ENCODE measurements around the gene SLC1A5. TPM values are rescaled to one million over a fixed set of nuclear protein-coding genes. Genes with fewer than 3 reads are reported as not detected.
"Not testable (repeated sequence)": the region's sequence is repeated elsewhere in the genome, so short reads cannot be mapped to it uniquely, and the experiment has no call there.

The SLC1A5 gene
- polyA plus RNA-seq, 1 donor: 22.7 TPM

DNA sequence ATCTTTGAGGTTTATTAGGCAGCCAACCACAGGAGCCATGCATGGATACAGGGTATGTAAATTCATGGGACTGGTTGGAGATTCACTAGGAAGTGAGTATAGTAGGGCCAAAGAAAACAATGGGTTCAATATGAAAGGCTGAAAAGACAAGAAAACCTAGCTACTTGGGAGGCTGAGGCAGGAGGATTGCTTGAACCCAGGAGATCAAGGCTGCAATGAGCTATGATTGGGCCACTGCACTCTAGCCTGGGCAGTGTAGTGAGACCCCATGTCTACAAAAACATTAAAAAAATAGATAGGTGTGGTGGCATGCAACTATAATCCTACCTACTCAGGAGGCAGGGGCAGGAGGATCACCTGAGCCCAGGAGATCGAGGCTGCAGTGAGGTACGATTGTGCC lies 10.3 kb upstream of the SLC1A5 start:
- DNase-seq: no peak

GRCh38 chr19:46797881-46798280 lies 9.5 kb upstream of the SLC1A5 start:
- no peak for DNase-seq

GRCh38 chr19:46791944-46792343 lies 3.5 kb upstream of the SLC1A5 start:
- DNase-seq: no peak

- no peak for DNase-seq
These were observed 977 bp upstream of the SLC1A5 start for GRCh38 chr19:46789371-46789770.

DNA sequence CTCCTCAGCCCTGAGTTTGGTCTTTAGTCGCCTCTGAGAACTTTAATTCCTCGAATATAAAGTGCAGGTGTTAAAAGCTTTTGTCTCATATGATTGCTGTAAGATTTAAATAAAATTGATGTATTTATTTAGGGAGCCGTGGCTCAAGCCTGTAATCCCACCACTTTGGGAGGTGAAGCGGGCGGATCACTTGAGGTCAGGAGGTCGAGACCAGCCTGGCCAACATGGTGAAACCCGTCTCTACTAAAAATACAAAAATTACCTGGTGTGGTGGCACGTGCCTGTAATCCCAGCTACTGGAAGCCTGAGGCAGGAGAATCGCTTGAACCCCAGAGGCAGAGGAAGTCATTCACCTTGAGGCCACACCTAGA lies 559 bp upstream of the SLC1A5 start:
- no peak for DNase-seq

- DNase-seq: peak; percentile 51
These were observed 798 bp downstream of the SLC1A5 start for GRCh38 chr19:46787331-46788261.

DNA sequence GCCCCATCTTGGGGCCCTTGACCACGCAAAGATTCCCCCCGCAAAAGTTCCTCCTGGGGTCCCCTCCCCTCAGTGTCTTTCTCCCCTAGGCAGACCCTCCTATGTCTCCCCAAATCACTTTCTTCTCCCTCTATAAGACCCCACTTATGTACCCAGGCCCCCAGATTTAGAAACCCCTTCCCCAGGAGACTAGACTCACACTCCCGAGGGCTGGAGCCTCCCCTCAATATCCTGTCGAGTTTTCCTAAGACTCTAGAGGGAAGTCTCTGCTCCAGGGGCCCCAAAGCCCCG lies 1.4 kb downstream of the SLC1A5 start:
- DNase-seq: no peak

GRCh38 chr19:46786236-46787039 lies 2.0 kb downstream of the SLC1A5 start:
- peak; percentile 80 for DNase-seq

GRCh38 chr19:46785980-46786235 lies 2.5 kb downstream of the SLC1A5 start:
- DNase-seq: no peak

DNA sequence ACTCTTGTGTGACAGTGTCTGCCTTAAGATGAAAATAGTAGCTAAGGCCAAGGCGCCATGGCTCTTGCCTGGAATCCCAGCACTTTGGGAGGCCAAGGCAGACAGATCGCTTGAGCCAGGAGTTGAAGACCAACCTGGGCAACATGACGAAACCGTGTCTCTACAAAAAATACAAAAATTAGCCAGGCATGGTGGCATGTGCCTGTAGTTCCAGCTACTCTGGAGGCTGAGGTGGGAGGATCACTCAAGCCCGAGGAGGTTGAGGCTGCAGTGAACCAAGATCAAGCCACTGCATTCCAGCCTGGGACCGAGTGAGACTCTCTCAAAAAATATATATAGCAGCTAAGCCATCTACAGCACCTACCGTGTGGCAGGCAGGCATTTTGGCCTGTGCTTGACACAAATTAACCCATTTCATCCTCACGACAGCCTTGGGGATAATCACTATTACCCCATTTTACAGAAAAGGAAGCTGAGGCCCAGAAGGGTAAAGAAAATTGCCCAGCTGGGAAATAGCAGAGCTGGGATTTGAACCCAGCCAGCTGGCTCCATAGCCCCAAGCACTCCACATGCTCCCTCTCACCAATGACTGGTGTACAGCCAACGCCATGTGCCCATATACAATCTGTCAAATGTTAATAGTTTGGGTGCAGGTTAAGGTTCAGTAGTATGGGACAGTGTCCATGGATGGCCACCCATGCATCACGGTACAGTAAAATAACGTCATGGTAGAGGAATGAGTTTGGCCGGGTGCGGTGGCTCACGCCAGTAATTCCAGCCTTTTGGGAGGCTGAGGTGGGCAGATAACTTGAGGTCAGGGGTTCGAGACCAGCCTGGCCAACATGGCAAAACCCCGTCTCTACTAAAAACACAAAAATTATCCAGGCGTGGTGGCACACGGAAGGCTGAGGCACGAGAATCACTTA lies 3.1 kb downstream of the SLC1A5 start:
- no peak for DNase-seq

- DNase-seq: no peak
These were observed 3.9 kb downstream of the SLC1A5 start for GRCh38 chr19:46784262-46785053.

- no peak for DNase-seq
These were observed 4.7 kb downstream of the SLC1A5 start for GRCh38 chr19:46783670-46784069.

GRCh38 chr19:46782355-46783019 lies 5.9 kb downstream of the SLC1A5 start:
- no peak for DNase-seq

- DNase-seq: not testable (repeated sequence)
These were observed 10.3 kb downstream of the SLC1A5 start for GRCh38 chr19:46777956-46778645.

DNA sequence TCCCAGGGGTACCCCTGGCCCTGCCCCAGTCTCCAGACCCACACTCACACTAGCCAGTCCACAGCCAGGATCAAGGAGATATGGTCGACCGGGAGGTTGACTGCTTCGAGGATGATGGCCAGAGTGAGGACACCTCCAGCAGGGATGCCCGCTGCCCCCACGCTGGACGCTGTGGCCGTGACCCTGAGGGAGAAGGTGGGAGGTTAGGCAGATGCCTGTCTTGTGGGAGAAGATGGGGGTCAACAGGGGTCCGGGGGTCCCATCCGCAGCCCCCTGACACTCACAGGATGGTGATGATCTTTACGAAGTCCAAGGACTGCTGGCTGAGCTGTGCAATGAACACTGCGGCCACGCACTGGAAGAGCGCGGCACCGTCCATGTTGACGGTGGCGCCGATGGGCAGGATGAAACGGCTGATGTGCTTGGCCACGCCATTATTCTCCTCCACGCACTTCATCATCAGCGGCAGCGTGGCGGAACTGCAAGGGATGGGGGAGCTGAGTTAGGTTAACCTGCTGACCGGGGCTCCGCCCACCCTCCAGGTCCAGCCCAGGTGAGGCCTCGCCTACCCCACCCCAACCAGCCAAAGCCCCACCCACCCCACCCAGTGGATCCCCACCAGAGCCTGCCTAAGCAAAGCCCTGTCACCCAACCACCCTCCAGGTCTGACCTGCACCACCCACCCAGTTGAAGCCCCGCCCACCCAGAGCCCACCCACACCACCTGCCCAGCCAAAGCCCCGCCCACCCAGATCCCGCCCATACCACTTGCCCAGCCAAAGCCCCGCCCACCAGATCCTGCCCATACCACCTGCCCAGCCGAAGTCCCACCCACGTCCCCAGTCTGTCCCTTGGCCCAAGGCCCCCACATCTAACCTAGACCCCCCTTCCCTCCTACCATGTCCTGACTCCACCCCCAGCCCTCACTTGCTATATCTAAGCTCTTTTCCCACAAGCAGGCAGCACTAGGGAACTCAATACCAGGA lies 11.2 kb downstream of the SLC1A5 start:
- DNase-seq: no peak

DNA sequence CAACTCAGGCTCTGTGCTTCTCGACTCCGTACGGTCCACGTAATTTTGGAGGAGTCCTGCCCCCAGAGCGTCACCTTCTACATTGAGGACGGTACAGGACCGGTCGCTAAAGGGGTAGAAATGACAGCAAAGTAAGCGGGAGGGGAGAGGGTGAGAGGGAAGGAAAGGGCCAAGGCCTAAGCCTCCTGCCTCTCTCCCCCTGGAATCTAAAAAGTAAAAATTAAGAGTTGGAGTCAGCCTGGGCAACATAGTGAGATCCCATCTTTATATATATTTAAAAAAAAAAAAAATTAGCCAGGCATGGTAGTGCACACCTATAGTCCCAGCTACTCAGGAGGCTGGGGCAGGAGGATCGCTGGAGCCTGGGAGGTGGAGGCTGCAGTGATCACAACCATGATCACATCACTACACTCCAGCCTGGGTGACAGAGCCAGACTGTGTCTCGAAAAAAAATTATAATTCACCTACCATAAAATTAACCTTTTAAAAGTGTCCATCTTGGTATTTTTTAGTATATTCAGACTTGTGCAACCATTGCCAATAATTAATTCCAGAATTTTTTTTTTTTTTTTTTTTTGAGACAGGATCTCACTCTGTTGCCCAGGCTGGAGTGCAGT lies 12.6 kb downstream of the SLC1A5 start:
- DNase-seq: no peak

GRCh38 chr19:46773018-46773399 lies 15.4 kb downstream of the SLC1A5 start:
- no peak for DNase-seq

- DNase-seq: no peak
These were observed 16.0 kb downstream of the SLC1A5 start for GRCh38 chr19:46772170-46773017.
